SKM-1 (cell line): Measurements from ENCODE around the gene CDC42EP3.

Experiments
- DNase-seq: peaks from one replicate; lab custom pipeline; 2025; ENCODE audit not compliant: unreplicated experiment; lab: John Stamatoyannopoulos, UW

The CDC42EP3 gene

GRCh38 chr2:37683921-37684780 lies 12.7 kb upstream of the CDC42EP3 start:
- no peak for DNase-seq

DNA sequence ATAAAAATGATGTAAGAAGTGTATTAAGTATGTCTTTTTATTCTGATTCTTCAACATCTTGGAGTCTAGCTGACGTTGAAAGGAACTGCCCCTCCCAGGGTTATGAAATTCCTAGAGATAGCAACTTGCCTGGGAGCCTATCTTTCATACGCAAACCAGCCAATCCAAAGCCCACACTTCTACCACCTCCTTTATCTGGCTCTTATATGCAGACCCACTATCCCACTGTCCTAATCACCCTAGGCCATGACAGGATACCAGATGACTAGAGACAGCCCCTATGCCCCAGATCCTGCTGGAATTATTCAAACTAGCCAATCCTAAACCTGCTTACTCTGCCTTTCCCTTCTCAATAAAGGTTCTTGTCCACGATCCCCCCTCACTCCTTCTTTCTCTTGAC lies 11.8 kb upstream of the CDC42EP3 start:
- DNase-seq = no peak

DNA sequence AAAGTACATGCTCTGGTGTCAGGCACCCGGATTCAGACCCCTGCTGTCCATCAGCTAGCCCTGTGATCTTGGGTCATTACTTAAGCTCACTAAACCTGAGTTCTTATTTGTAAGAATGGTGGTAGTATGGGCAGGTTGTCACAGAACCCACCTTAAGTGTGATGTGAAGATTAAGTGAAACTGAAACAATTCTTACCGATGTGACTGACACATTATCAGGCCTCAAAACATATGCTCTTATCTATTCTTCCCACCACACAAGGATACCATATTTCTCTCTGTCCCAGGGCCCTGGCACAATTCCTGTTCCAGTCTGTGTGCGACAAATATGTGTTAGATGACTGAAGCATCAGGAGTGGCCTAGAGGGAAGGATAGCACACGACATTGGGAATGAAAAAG lies 11.0 kb upstream of the CDC42EP3 start:
- DNase-seq = no peak

GRCh38 chr2:37681587-37681986 lies 10.1 kb upstream of the CDC42EP3 start:
- DNase-seq = no peak

DNA sequence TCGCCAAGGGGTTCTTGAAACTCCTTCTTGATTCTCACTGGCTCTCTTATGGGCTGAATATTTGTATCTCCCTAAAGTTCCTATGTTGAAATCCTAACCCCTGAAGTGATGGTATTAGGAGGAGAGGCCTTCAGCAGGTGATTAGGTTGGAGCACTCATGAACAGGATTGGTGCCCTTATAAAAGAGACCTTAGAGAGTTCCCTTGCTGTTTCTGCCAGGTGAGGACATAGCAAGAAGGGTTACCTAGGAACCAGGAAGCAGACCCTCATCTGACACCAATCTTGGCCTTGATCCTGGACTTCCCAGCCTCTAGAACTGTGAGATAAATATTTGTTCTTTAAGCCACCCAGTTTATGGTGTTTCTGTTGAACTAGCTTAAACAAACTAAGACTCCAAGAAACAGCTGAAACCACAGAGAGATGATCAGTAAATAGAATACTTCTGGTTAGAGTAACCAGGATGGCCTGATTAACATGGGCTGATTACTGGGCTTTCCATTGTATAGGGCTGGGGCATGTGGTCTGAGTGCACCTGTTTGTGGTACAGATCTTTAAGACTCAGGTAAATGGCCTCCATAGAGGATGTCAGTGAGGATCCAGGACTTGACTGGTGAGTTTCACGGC lies 7.7 kb upstream of the CDC42EP3 start:
- DNase-seq = no peak

DNA sequence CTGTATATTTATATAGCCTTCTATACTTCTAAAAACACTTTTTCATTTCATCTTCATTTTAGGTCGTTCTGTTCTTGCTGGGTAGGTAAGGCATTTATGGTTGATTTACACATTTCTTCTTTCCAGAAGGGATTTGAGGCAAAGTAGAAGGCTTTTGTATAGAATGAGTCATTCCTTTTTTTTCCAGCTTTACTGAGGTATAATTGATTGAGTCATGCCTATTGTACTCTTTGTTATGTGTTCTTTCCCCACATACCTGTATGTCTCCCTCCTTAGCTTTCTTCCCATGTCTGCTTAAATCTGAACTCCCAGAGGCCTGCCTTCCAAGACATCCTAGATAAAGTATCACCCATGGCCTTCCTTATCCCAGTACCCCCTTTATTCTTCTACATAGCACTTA lies 4.8 kb upstream of the CDC42EP3 start:
- DNase-seq = no peak

DNA sequence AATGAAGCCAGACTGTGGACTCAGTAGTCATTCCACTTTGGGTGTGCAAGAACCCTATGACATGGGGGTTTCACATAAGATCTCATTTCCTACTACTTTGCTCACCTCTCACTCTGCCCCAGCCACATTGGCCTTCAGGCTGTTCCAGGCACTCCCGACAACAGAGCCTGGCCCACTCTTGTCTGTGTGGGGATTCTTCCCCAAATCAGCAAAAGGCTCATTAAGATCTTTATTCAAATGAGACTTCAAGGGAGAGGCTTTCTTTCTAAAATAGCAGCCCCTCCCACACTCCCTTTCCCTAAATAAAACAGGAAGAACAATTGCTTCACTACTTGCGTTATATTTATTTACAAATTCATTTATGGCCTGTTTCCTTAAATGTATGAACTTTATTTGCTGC lies 3.5 kb upstream of the CDC42EP3 start:
- DNase-seq = no peak

DNA sequence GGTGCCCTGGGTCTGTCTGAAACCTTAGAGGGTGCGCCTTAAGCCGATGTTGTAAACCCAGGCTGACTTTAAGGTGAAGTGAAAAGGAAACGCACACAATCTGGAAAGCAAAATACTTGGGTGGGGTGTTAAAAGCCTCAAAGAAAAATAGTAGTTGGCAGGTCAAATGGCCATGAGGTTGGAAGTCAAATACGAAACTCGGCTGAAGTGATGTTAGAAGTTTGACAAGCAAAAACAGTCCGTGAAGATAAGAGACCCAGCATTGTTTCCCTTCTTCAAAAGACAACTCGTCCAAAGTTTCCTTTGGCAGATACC lies 1.4 kb upstream of the CDC42EP3 start:
- no peak for DNase-seq

DNA sequence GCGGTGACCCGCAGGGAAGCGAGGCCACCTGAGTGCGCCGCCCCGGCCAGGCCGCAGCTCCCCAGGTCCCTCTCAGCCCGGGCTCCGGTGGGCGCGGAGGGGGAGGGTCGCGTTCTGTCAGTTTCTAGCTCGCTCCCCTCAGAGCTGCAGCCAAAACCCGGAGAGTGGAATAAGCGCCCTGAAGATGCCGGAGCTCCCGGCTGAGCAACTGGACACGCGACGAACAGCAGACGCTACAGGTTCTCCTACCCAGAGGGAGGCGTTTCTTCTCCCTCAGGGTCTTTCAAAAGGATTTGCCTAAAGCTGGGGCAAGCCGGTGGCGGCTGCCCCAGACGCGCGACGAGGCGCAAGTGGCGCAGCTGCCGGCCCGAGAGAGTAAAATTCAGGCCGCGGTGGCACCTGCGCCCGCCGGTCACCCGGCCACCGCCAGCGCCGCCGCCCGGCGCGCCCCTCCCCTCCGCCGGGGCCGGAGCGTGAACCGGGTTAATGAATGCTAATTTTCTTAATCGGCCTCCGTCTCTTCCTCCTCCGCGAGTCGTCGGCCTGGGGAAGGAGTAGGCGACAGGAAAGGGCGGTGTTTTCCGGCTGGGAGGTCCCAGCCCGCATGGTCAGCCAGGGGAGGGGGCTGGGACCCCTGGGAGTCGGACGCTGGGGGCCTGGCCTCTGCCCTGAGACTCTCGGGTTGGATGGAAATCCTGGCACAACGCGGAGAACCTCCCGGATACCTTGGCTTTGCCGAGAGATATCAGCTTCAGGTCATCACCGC lies 845 bp upstream of the CDC42EP3 start:
- DNase-seq = peak; percentile 52

DNA sequence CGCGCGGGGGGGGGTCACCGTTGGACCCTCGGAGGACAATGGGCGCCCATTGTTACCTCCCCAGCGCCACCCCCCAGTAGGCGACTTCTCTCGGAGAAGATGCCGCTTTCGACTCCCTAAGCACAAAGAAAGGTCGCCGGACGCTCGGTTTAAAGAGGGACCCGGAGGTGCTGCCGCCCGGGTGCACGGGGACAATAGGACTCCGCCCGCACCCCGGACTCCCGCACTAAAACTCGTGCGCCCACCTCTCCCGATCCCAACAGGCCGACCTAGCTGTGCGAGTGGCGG lies 318 bp upstream of the CDC42EP3 start:
- no peak for DNase-seq

- DNase-seq = no peak
Measured at GRCh38 chr2:37670378-37671008, 949 bp downstream of the CDC42EP3 start.

- no peak for DNase-seq
Measured at GRCh38 chr2:37669446-37669845, 2.0 kb downstream of the CDC42EP3 start.

GRCh38 chr2:37667704-37668103 lies 3.7 kb downstream of the CDC42EP3 start:
- no peak for DNase-seq

DNA sequence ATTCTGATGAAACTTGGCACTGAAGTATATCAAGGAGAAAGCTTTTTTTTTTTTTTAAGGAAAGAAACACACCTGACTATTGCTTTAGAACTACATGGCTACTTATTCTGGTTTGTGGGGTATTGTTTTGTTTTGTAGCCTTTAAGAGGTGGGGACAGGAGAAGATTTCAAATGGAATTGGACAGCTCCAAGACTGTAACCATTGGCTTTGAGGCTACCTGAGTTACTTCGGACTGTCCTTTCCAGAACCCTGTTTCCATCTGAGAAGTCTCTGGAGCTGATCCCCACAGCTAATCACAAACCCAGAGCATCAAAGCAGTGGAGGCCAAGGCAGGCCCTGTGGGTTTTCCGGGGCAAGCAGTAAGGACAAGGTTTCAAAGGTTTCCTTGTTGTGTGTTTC lies 4.7 kb downstream of the CDC42EP3 start:
- no peak for DNase-seq

GRCh38 chr2:37665604-37666362 lies 5.7 kb downstream of the CDC42EP3 start:
- no peak for DNase-seq

DNA sequence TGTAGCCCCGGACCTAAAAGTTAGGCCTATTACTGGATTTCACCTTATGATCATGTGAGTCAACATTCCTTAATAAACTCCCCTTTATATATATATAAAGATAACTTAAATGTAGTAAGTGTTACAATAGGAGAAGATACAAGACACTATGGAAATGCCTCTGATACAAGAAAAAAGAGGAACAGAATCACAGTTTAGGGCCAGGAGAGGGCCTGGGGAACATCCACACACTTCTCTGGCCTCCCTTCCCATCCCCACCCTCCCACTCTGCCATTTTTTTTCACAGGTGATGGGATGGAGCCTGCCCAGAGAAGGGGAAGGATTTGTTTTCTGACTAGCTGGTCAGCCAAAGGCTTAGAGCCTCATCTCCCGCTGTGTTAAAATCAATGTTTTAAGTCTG lies 6.4 kb downstream of the CDC42EP3 start:
- no peak for DNase-seq

GRCh38 chr2:37664231-37664643 lies 7.2 kb downstream of the CDC42EP3 start:
- DNase-seq = no peak

- DNase-seq = no peak
Measured at GRCh38 chr2:37663390-37663789, 8.1 kb downstream of the CDC42EP3 start.

DNA sequence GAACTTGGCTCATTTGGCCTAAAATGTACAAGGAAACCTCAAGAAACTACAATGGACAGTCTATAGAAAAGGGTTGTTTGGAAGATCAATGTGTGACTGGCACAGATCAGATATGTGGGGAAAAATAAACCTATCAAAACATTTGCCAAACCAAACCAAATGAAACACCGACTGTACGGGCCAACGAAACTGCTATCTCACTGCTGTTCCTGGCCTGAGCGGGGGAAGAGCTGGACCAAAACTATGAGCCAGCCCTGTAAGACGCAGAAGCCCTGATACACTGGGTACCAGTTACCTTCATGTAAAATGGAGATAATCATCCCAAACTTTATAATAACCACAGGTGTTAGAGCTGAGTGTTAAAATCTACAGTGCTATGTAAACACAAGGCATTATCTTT lies 11.7 kb downstream of the CDC42EP3 start:
- DNase-seq = no peak

GRCh38 chr2:37658682-37659081 lies 12.8 kb downstream of the CDC42EP3 start:
- DNase-seq = no peak

GRCh38 chr2:37657471-37657870 lies 14.0 kb downstream of the CDC42EP3 start:
- no peak for DNase-seq
